HTERT RPE-1 (cell line): Measurements from ENCODE around the gene TRIM59.
"Not testable (repeated sequence)": the region's sequence is repeated elsewhere in the genome, so short reads cannot be mapped to it uniquely, and the experiment has no call there.

Source experiments
- in situ Hi-C: fragments of 300-500 bp; cut with MboI; formaldehyde crosslinking; loops from 4 replicates; pipeline ENCODE4 v1.14.3; 2020; ENCODE audit warnings: low sequenced_read_pairs

TRIM59 gene

GRCh38 chr3:160458151-160458550 is 8.6 kb upstream of the TRIM59 start:
- in situ Hi-C loops, result no loop called here

GRCh38 chr3:160455846-160456245 is 6.3 kb upstream of the TRIM59 start:
- in situ Hi-C loops, result no loop called here

GRCh38 chr3:160454995-160455394 is 5.4 kb upstream of the TRIM59 start:
- in situ Hi-C loops, result no loop called here

GRCh38 chr3:160452251-160452650 is 2.7 kb upstream of the TRIM59 start:
- in situ Hi-C loops, result not testable (repeated sequence)

GRCh38 chr3:160451602-160452001 is 2.0 kb upstream of the TRIM59 start:
- in situ Hi-C loops, result no loop called here

GRCh38 chr3:160450846-160451245 is 1.3 kb upstream of the TRIM59 start:
- in situ Hi-C loops, result no loop called here

GRCh38 chr3:160448845-160449635 is 546 bp downstream of the TRIM59 start:
- in situ Hi-C loops, result no loop called here

- in situ Hi-C loops, result no loop called here
Observed at GRCh38 chr3:160447544-160447943, 2.0 kb downstream of the TRIM59 start.

GRCh38 chr3:160446522-160447056 is 3.0 kb downstream of the TRIM59 start:
- in situ Hi-C loops, result no loop called here

GRCh38 chr3:160445854-160446253 is 3.7 kb downstream of the TRIM59 start:
- in situ Hi-C loops, result no loop called here

GRCh38 chr3:160444411-160444810 is 5.2 kb downstream of the TRIM59 start:
- in situ Hi-C loops, result no loop called here

- in situ Hi-C loops, result no loop called here
Observed at GRCh38 chr3:160440687-160441086, 8.9 kb downstream of the TRIM59 start.

GRCh38 chr3:160437083-160437455 is 12.5 kb downstream of the TRIM59 start:
- in situ Hi-C loops, result no loop called here

GRCh38 chr3:160435747-160436146 is 13.8 kb downstream of the TRIM59 start:
- in situ Hi-C loops, result no loop called here

- in situ Hi-C loops, result no loop called here
Observed at GRCh38 chr3:160435095-160435494, 14.5 kb downstream of the TRIM59 start.

GRCh38 chr3:160434071-160434470 is 15.5 kb downstream of the TRIM59 start:
- in situ Hi-C loops, result no loop called here

- in situ Hi-C loops, result no loop called here
Observed at GRCh38 chr3:160427832-160428424, 21.7 kb downstream of the TRIM59 start.

- in situ Hi-C loops, result no loop called here
Observed at GRCh38 chr3:160417311-160417710, 32.3 kb downstream of the TRIM59 start.

GRCh38 chr3:160413613-160414248 is 35.9 kb downstream of the TRIM59 start:
- in situ Hi-C loops, result no loop called here

- in situ Hi-C loops, result no loop called here
Observed at GRCh38 chr3:160412477-160412876, 37.1 kb downstream of the TRIM59 start.

GRCh38 chr3:160409812-160410610 is 39.6 kb downstream of the TRIM59 start:
- in situ Hi-C loops, result no loop called here
